Psoas muscle (tissue), 8 donors: ENCODE measurements around the gene CAP2. TPM values are rescaled to one million over a fixed set of nuclear protein-coding genes. Genes with fewer than 3 reads are reported as not detected.
A peak's percentile ranks its signal among the peaks of the same experiment; 100 is the strongest.

Source experiments
- ATAC-seq, 4 donors: fragments of 200-7000 bp; cut with Tn5 transposase; one replicate each; pipeline ENCODE4 v1.9.1; 2020; ENCODE audit warnings: moderate library complexity in 3 of 4, mild to moderate bottlenecking in 2 of 4
- DNase-seq, 2 donors: peaks; one replicate each; pipeline ENCODE4 v3.0.0-alpha.2; 2020
- H3K27ac ChIP-seq: fragments of 200-600 bp; one replicate; pipeline ENCODE4 v1.8.0; 2022
- H3K27me3 ChIP-seq, 3 donors: fragments of 200-600 bp in 1 of 3; one replicate each; pipeline versions ENCODE4 v1.6.1 to v1.8.0; 2013 to 2022; ENCODE audit warnings: low read length in 2 of 3, mild to moderate bottlenecking in 2 of 3, moderate library complexity in 1 of 3; ENCODE audit not compliant: insufficient read depth in 3 of 3
- H3K36me3 ChIP-seq, 2 donors: fragments of 200-600 bp in 1 of 2; one replicate each; pipeline versions ENCODE4 v1.6.1 to v1.8.0; 2013 to 2022; ENCODE audit warnings: low read depth in 1 of 2, mild to moderate bottlenecking in 1 of 2, moderate library complexity in 1 of 2; ENCODE audit not compliant: insufficient read depth in 1 of 2
- H3K4me1 ChIP-seq: fragments of 200-600 bp; one replicate; pipeline ENCODE4 v1.8.0; 2022
- H3K4me3 ChIP-seq: fragments of 200-600 bp; one replicate; pipeline ENCODE4 v1.8.0; 2022; ENCODE audit warnings: mild to moderate bottlenecking
- H3K9me3 ChIP-seq: fragments of 200-600 bp; one replicate; pipeline ENCODE4 v1.8.0; 2022
- CTCF ChIP-seq: fragments of 200-600 bp; IDR thresholded peaks from one replicate; pipeline ENCODE4 v1.8.0; 2022; ENCODE audit warnings: antibody characterized with exemption
- WGBS, 3 donors: extraction: QIAGEN DNeasy Blood & Tissue Kit; methylation state at CpG; one replicate each; pipeline versions ENCODE4 v1.1.6 to v1.1.7; 2013; 5-methylcytosine and 5-hydroxymethylcytosine counted together
- intact Hi-C, 2 donors: fragments of 100-400 bp; cut with DNase I; formaldehyde crosslinking; loops; one replicate each; pipeline versions ENCODE4 v1.11.0 to v1.14.2; 2022
- polyA plus RNA-seq, 3 donors: library from polyadenylated mRNA; stranded (reverse); fragments of 200-250 nt; gene quantifications; one replicate each; pipeline ENCODE4 v1.2.3, GENCODE V29; 2013
- total RNA-seq, 4 donors: library from RNA; stranded (reverse); fragmentation: NEBNext Ultra II Directional in 2 of 4; extraction: Animal tissue kit (Norgen Biotek cat#: 25700) in 2 of 4; gene quantifications; one replicate each; pipeline versions ENCODE4 v1.2.1 to v1.2.4, GENCODE V29; 2021 to 2023
- donor health status: healthy with polysubstance abuse.
- donor health status: DM: no; HTN: no; CAD: no; lungs with moderate emphysema.
- donor health status: Bipolar disorder and iron deficiency.
- donor health status: healthy.
- donor health status: DM: yes; HTN: yes; CAD: no.
- donor health status: DM: no; HTN: no; CAD: no.
- donor health status: DM: no; HTN: no; CAD: no.
- donor health status: DM: yes; HTN: yes; CAD: no.

Gene CAP2
- total and polyA plus RNA-seq, 7 donors: 176 to 452 (median 344) TPM

- intact Hi-C loops: no loop called here
- H3K4me1 ChIP-seq: peaks cover 26% of the 10 kb centered on the region
- H3K27me3 ChIP-seq: no peaks in the 10 kb centered on the region
- no peak overlapping the region for H3K4me3 ChIP-seq
- WGBS, 3 donors: 67 to 77% (median 71%) methylated on average over 4 of the region's 4 CpGs
- H3K36me3 ChIP-seq: peaks cover 0 to 21% of the 10 kb centered on the region in 2 donors
- DNase-seq (no peak), ATAC-seq (peak in 2 of 4 donors; percentile 21 to 25)
- H3K9me3 ChIP-seq: no peaks in the 10 kb centered on the region
- no peak for TF ChIP-seq CTCF
- H3K27ac ChIP-seq: peak overlapping the region; percentile 43
Observed at GRCh38 chr6:17442196-17442595, 48.8 kb downstream of the CAP2 start.

- no peak for ATAC-seq
- Histone ChIP-seq H3K4me3 (no peak overlapping the region), H3K27ac (peak overlapping the region; percentile 18), H3K36me3 (peaks cover 0 to 19% of the 10 kb centered on the region in 2 donors), H3K27me3 (no peaks in the 10 kb centered on the region), H3K9me3 (no peaks in the 10 kb centered on the region), H3K4me1 (peaks cover 21% of the 10 kb centered on the region)
- 80 to 89% (median 82%) methylated on average over 2 of the region's 2 CpGs for WGBS, 3 donors
- TF ChIP-seq CTCF: no peak
- intact Hi-C loops: no loop called here
- no peak for DNase-seq
Observed at GRCh38 chr6:17446713-17447112, 53.3 kb downstream of the CAP2 start.

- Histone ChIP-seq H3K4me3 (no peak overlapping the region), H3K9me3 (no peaks in the 10 kb centered on the region), H3K27me3 (no peaks in the 10 kb centered on the region), H3K4me1 (peaks cover 13% of the 10 kb centered on the region), H3K36me3 (peaks cover under 1 to 9% of the 10 kb centered on the region in 2 donors), H3K27ac (peak overlapping the region; percentile 27)
- ATAC-seq: no peak
- 89 to 94% (median 92%) methylated on average over 1 of the region's 1 CpG for WGBS, 3 donors
- TF ChIP-seq CTCF: no peak
- no peak for DNase-seq
- intact Hi-C loops: no loop called here
Observed at GRCh38 chr6:17448165-17448564, 54.8 kb downstream of the CAP2 start.

- DNase-seq (no peak), ATAC-seq (no peak)
- intact Hi-C loops: no loop called here
- WGBS, 3 donors: 84 to 94% (median 94%) methylated on average over 1 of the region's 1 CpG
- H3K36me3 ChIP-seq: peaks cover 4% of the 10 kb centered on the region in 2 donors
- H3K9me3 ChIP-seq: no peaks in the 10 kb centered on the region
- no peaks in the 10 kb centered on the region for H3K27me3 ChIP-seq
- no peak for TF ChIP-seq CTCF
- H3K4me3 ChIP-seq: no peak overlapping the region
- H3K27ac ChIP-seq: peak overlapping the region; percentile 41
- peaks cover 13% of the 10 kb centered on the region for H3K4me1 ChIP-seq
Observed at GRCh38 chr6:17450397-17450796, 57.0 kb downstream of the CAP2 start.

GRCh38 chr6:17450832-17451231, 57.4 kb downstream of the CAP2 start:
- peak overlapping the region; percentile 41 for H3K27ac ChIP-seq
- peak in 2 of 4 donors; percentile 60 to 64 for ATAC-seq

More at GRCh38 chr6:17450832-17451231, 57.4 kb downstream of the CAP2 start:
- H3K9me3 ChIP-seq: no peaks in the 10 kb centered on the region
- H3K36me3 ChIP-seq: peaks cover 4% of the 10 kb centered on the region in 2 donors
- peaks cover 13% of the 10 kb centered on the region for H3K4me1 ChIP-seq
- DNase-seq: no peak
- 18 to 31% (median 24%) methylated on average over 5 of the region's 5 CpGs for WGBS, 3 donors
- H3K4me3 ChIP-seq: no peak overlapping the region
- no peak for TF ChIP-seq CTCF
- H3K27me3 ChIP-seq: no peaks in the 10 kb centered on the region
- intact Hi-C loops: no loop called here
